GM19372 (cell line): ENCODE measurements around the gene HDAC4.

Experiments
- ATAC-seq: cut with Tn5 transposase; IDR thresholded peaks from one replicate; pipeline ENCODE4 v1.9.1; 2021; ENCODE audit warnings: mild to moderate bottlenecking, low read depth, moderate library complexity; ENCODE audit not compliant: unreplicated experiment

Gene HDAC4

DNA sequence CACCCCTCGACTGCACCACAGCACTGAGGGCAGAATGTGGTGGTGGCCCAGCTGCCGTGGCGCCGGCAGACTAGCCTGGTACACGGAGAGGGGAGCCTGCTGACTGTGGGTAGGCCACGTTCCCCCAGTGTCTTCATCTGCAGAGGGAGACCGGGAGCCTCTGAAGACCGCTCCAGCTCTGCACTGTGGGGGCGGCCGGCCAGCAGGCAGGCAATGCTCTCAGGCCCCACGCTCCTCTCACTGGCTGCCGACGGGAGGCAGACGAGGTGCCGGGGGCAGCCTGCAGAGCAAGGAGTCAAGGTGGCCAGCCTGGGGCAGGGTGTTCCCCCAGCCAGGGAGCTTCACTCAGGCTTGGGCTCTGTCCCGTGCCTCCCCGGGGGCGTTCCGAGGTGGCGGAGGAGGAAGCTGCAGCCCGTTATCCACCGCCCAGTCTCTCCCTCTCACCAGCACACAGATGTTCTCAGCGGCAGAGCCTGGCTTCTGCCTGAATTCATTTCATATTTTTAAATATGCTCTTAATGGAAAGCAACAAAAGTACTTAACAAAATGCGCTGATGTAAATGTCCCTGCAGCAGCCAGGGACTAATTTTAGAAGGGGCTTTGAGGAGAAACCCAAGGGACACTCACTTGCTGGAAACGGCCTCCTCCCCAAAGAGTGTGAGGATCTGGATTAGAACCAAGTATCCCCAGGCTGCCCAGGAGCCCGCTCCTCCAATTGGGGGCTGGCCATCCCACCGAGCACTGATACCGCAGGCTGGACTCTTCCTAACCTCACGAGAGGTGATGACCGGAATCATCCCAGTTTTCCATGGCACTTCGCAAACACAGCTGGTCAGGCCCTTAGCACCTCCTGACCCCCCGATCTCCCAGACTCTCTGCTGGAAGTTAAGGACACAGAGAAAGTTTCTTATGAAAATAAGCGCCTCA, 87.8 kb downstream of the HDAC4 start:
- ATAC-seq, result no peak

GRCh38 chr2:239312081-239312511, 88.7 kb downstream of the HDAC4 start:
- no peak for ATAC-seq

DNA sequence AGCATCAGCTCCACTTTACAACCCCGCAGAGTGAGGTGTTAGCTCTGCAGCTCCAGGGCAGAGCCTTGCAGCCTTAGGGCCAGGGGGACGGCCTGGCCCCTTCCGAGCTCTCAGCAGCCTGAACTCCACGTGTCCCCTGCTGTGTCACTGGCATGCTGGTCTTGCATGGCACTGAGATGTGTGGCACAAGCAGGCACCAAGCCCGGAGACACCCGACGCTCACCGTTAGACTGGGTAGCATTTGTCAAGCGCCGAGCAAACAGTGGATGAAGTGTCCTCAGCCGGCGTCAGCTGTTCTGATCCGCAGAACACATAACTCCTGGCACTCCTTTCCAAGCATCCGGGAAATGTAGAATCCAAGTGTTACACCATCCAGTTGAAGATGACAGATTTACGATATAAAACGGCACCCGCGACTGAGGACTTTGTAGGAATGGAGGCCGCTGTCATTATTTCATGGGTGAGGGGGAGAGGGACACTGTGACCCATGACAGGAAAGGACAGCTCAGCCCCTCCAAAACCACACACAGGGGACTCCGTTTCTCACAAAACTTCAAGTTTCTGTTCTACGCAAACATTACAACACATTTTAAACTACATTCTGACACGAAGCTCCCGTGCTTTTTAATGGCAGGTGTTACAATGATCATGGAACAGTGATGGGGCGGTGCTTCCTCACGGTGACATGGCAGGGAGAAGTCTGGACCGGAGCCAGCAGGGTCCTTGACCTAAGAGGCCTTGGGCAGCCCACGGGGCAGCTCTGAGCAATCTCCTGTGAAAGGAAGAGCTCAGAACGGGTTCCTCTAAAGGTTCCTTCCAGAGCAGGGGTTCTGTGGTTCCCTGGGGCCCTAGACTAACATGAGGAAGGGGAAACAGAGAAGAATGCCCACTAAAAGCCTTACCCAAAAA, 89.4 kb downstream of the HDAC4 start:
- ATAC-seq, result no peak

DNA sequence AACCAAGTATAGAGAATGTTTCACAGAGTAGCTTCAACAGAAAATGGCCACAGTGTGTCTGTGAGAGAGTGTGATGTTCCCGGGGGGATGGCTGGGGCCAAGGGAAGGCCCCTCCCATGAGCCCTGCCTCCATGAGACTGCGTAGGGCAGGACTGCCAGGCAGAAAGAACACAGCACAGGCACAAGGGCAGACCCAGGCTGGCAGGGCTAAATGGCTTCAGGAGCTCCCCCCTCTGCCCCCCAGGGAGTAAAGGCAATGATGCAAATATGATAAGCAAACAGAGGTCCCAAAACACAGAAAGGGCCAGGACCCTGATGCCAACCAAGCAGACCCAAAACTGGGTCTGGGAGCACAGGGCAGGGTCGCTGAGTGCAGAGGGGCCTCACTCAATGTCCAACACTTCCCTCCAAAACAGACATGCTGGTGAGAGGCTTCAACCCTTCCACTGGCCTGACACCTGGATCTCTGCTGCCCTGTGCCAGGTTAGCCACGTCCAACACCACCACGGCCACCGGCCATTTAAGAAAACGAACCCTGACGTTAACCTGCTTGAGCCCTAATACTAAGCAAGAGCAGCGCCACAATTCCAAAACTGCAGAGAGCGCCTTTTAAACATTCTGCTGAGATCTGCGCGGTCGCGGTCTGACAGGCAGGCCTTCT, 90.3 kb downstream of the HDAC4 start:
- ATAC-seq, result no peak

DNA sequence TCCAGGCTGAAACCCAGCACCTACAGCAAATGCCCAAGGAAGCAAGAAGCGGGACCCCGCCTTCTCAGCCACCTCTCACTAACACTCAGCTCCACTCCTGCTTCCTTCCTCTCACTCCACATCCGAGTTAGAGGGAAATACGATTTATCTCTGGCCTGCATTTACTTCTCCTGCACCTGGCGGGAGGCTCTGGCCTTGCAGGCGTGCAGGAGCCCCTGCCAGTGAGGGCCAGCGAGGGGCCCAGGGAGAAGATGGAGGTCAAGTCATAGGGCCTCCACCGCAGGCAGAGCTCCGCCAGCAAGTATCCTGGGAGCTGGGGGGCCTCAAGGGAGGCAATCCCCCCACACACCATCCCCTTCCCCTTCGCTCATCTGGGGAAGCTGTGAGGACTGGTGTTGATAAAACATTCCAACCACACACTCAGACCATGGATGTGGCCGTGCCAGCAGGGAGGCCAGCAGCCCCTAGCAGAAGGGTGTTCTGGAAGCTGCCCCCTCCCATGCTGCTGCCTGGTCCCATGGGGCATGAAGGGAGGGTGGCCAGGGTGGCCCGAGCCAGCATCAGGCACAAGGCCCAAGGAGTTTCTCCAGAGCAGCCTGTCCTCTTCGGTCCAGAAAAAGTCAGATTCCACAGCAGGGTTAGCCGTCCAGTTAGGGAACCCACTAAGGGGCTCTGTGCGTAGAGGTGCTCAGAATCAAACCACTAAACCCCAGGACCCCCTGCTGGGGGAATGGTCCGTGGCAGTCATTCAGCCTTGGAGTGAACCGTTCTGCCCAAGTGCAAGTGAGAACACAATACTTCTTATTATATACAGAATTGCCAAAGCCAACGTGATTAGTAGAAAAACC, 91.2 kb downstream of the HDAC4 start:
- no peak for ATAC-seq

DNA sequence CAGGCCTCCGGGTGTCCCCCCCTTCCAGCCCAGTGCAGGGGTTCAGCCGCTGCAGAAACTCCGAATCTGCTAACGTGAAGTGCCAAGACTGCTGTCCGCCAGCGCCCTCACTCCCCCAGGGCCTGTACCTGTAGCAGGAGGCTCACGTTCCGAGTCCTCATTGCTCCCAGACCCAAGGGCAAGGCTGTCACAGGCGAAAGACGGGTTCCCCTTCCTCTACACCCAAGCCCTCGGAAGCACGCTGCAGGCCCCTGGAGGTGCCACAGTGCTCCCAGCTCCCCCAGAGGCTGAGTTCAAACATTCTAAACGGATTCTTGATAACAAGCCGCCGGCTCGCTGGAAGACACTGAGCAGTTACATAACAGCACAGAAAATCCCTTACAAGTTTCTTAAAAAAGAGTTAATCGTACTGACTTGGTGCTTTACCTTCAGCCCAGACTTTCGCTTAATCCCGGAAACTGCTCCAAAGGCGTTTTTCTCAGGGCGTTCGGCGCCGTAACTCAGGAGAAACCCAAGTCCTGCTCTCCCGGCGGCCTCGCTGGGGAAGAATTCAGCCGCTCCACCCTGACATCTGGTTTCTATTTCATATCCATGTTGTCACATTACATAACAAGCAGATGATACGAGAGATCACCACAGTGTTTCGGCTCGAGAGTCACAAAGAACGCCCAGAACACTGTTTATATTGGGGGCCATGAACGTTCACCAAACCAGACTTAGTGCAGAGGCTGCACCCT, 92.0 kb downstream of the HDAC4 start:
- ATAC-seq, result no peak

DNA sequence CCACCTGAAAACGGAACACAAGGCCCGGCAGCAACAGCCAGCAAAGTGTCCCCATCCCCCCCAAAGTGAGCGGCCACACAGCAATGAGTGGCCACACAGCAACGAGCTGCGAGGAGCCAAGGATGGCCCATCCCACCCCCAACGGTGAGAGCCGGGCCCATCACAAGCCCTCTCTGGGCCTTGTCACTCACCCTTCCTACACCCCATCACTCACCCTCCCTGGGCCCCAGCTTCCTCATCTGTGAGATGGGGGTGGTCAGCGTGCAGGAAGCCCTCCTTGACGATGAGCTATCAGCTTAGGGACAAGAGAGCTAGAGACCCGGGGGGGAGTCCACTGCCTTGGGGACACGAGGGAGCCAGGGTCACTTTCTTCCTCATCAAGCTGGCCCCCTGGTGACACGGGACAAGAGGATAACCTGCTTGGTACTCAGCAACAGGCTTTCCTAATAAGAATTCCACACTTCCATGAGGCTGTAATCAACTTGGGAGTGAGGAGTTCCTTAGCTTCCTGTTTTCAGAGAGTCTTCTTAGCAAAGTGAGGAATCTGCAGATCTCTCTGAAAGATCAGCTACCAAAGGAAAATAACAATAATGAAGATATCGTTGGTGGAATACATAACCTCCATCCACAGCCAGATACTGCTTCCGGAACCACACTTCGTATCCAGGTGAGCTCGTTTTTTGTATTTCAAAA, 92.8 kb downstream of the HDAC4 start:
- ATAC-seq, result no peak

GRCh38 chr2:239307221-239307569, 93.6 kb downstream of the HDAC4 start:
- ATAC-seq, result no peak

- ATAC-seq, result no peak
These were observed 94.3 kb downstream of the HDAC4 start for GRCh38 chr2:239306274-239307220.

DNA sequence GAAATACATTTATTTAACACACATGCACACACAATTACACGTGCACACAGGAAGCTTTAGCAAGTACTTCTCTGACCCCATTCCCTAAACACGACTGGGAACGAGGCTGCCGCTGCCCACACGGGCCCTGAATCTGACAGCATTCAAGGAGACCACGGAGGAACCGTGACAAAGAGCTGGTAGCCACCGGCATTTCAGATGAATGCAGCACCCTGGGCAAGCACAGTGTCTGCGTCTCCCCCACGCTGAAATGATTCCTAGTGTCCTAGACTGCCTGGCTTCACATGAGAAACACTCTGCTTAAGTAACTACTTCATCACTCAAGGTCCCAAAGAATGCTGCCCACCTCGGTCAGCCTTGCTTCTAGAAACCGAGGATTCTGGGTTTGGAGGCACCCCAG, 95.0 kb downstream of the HDAC4 start:
- no peak for ATAC-seq

GRCh38 chr2:239305222-239305575, 95.6 kb downstream of the HDAC4 start:
- ATAC-seq, result no peak

DNA sequence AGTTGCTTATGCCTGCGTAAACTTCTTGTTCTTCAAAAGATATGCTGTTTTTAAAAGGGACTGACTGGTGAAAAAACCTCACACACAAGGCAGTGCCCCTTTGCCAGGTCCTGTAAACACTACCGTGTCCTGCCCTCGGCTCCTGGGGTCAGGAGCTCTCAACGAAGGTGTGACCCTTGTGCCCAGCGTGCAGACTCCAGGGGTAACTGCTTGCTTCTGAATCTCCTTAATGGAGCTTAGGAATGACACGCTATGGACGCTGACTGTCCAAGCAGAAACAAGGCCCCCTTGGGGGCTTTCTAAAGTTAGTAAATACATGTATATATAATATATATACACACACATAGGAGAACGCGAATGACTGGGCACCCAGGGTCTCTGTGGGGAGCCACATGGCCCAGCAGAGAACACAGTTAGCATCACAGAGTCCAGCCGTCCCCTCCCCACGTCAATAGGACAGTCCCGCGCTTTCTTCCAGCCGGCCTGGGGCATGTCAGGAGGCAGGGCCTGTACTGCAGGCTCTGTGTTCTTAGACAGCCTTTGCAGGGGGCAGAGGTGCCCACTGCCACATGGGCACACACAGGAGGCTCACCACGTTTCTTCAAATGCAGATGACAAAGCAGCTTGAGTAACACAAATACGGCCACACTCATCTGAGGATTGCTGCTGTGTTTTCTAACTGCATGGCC, 96.1 kb downstream of the HDAC4 start:
- no peak for ATAC-seq

DNA sequence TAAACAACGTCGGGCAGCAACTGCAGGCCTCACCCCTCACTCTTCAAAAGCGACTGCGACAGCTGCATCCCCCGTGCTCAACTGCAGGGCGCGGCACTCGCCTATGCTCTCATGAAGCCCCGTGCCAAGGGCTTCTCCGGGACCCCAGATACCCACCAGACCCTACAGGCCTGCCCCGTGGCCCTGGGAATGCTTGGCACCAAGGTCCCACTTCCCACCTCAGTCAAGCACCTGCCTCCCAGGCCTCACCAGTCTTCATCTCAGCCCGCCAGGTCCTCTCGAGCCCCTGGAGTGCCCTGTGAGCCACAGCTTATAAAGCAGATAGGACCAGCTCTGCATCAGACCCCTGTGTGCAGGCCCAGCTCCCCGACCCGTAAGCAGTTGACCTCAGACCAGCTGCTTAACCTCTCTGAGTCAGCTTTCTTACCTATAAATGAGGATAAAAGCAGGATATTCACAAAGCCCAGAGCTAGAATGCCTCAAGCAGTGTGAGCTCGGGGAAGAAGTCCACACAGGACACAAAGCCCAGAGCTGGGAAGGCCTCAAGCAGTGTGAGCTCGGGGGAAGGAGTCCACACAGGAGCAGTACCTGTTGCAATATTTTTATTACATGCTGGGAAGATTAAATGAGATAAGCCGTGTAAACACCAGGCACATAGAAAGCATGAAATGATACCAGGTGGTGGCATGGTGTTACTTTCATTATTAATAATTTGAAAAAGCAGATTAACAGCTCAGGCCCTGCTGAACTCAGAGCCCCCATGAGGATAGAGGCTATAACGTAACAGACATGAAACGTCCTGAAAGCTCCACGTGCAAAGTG, 96.9 kb downstream of the HDAC4 start:
- ATAC-seq, result no peak

GRCh38 chr2:239302808-239303557, 97.8 kb downstream of the HDAC4 start:
- no peak for ATAC-seq

GRCh38 chr2:239302083-239302807, 98.6 kb downstream of the HDAC4 start:
- no peak for ATAC-seq
